GM10847 (cell line): ENCODE measurements around the gene CBX8.

Experiments used
- POLR2A ChIP-seq: IDR thresholded peaks from 2 replicates; pipeline ENCODE4 v1.6.1; 2011; ENCODE audit not compliant: insufficient read length; ENCODE audit errors: extremely low read depth

Gene CBX8

DNA sequence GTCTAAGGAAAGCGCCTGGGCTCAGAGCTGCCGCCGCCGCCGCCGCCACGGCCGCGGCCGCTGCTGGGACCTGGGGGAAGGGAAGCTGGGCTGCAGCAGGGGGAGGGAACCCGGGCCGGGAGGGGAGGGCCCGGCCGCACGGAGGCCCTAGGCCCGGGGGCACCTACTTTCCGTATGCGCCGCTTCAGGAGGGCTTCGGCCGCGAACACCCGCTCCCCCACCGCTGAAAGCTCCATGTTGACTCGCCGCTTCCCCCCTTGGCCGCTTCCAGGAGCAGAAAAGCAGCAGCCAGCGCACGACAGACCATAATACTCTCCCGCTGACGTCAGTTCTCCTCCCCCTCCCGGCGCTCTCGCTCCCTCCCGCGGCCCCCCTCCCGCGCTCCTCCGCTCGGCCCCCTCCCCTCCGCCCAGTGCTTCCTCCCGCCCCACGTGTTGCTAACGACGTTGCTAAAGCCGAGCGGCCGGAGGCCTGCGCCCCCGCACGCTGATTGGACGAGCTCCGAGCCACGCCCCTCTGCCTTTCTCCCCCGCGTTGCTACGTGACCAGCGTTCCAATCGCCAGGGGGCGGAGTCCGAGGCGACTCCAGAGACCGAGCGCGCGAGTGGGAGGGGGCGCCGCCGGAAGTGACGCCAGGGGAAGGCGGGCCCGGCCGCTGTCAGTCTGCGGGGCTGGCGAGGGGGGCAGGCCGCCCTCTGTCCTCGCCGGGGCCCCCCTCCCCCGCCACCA, at the start of gene CBX8:
Gene CBX8, minus strand, starts transcription at position 315 of the 729 bp plus-strand sequence. Its CDS starts 79 bp downstream, at position 236.
- TF ChIP-seq POLR2A: peak; percentile 38

DNA sequence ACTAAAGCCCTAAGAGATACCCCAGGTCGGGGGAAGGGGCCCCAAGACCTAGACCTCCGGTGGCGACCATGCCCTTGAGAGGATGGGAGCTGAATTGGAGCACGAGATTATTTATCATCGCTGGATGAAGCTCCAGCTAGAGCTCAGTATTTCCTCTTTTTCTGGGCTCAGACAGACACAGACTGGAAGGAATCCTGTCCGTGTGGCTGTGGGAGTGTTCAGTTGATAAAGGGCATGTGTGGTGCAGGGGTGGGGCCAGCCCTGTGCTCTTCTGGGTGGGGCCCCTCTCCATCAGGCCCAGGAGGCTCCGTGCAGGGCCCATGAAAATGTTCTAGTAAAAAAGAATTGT, 48.7 kb upstream of the CBX8 start:
- TF ChIP-seq POLR2A: no peak

- TF ChIP-seq POLR2A: no peak
Observed at GRCh38 chr17:79844869-79845600, 48.2 kb upstream of the CBX8 start.

GRCh38 chr17:79843816-79844800, 47.2 kb upstream of the CBX8 start:
- no peak for TF ChIP-seq POLR2A

- TF ChIP-seq POLR2A: no peak
Observed at GRCh38 chr17:79843474-79843815, 46.6 kb upstream of the CBX8 start.

DNA sequence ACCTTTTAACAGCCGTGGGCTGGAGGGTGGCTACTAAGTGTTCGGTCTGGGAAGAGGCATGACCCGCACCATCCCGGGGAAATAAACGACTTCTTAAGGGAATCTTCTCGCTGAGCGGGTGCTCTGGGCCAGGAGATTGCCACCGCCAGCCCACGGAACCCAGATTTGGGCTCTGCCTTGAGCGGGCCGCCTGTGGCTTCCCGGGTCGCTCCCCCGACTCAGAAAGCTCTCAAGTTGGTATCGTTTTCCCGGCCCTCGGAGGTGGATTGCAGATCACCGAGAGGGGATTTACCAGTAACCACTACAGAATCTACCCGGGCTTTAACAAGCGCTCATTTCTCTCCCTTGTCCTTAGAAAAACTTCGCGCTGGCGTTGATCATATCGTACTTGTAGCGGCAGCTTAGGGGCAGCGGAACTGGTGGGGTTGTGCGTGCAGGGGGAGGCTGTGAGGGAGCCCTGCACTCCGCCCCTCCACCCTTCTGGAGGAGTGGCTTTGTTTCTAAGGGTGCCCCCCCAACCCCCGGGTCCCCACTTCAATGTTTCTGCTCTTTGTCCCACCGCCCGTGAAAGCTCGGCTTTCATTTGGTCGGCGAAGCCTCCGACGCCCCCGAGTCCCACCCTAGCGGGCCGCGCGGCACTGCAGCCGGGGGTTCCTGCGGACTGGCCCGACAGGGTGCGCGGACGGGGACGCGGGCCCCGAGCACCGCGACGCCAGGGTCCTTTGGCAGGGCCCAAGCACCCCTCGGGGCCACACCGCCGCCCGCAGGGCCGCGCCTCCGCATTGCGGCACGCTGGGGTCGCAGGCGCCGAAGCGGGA, 46.0 kb upstream of the CBX8 start:
- TF ChIP-seq POLR2A: no peak

DNA sequence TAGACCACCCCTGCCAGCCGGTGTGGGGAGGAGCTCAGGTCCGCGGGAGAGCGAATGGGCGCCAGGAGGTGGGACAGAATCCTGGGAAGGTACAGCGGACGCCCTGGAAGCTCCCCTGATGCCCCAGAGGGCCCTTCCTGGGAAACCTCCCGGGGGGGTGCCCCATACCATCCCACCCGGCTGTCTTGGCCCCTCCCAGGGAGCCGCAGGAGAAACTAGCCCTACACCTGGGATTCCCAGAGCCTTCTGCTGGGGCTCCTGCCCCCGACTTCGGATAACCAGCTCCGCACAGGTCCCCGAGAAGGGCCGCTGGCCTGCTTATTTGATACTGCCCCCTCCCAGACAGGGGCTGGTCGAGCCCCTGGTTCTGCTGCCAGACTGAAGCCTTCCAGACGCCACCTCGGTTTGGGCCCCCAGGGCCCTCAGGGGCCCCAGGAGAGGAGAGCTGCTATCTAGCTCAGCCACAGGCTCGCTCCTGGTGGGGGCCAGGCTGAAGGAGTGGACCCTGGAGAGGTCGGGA, 45.3 kb upstream of the CBX8 start:
- TF ChIP-seq POLR2A: no peak

DNA sequence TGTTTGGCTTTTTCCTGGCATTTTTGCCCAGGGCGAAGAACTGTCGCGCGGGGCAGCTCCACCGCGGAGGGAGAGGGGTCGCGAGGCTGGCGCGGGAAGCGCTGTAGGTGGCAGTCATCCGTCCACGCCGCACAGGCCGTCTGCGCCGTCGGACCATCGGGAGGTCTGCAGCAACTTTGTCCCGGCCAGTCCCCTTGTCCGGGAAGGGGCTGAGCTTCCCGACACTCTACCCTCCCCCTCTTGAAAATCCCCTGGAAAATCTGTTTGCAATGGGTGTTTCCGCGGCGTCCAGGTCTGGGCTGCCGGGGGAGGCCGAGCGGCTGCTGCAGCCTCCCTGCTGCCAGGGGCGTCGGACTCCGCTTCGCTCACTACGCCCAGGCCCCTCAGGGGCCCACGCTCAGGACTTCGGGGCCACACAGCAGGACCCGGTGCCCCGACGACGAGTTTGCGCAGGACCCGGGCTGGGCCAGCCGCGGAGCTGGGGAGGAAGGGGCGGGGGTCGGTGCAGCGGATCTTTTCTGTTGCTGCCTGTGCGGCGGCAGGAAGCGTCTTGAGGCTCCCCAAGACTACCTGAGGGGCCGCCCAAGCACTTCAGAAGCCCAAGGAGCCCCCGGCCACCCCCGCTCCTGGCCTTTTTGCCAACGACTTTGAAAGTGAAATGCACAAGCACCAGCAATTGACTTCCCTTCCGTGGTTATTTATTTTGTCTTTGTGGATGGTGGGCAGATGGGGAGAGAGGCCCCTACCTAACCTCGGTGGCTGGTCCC, 44.7 kb upstream of the CBX8 start:
- no peak for TF ChIP-seq POLR2A

DNA sequence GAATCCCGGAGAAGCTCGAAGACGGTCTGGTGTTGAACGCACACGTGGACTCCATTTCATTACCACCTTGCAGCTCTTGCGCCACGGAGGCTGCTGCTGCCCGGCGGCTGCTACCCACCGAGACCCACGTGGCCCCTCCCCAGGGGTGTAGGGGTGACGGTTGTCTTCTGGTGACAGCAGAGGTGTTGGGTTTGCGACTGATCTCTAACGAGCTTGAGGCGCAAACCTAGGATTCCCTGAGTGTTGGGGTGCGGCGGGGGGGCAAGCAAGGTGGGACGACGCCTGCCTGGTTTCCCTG, 44.1 kb upstream of the CBX8 start:
- TF ChIP-seq POLR2A: no peak

DNA sequence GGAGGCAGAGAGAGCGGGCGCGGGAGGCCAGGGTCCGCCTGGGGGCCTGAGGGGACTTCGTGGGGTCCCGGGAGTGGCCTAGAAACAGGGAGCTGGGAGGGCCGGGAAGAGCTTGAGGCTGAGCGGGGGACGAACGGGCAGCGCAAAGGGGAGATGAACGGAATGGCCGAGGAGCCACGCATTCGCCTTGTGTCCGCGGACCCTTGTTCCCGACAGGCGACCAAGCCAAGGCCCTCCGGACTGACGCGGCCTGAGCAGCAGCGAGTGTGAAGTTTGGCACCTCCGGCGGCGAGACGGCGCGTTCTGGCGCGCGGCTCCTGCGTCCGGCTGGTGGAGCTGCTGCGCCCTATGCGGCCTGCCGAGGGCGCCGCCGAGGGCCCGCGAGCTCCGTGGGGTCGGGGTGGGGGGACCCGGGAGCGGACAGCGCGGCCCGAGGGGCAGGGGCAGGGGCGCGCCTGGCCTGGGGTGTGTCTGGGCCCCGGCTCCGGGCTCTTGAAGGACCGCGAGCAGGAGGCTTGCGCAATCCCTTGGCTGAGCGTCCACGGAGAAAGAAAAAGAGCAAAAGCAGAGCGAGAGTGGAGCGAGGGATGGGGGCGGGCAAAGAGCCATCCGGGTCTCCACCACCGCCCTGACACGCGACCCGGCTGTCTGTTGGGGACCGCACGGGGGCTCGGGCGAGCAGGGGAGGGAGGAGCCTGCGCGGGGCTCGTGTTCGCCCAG, 43.6 kb upstream of the CBX8 start:
- no peak for TF ChIP-seq POLR2A

- TF ChIP-seq POLR2A: peak; percentile 95
Observed at GRCh38 chr17:79839356-79840268, 42.7 kb upstream of the CBX8 start, which contains the start of gene CBX4. Gene CBX4 (minus strand): TSS chr17:79839440. CDS start chr17:79839251, 189 bp downstream.
